ENCODE data around the gene B3GNT4.

DNA sequence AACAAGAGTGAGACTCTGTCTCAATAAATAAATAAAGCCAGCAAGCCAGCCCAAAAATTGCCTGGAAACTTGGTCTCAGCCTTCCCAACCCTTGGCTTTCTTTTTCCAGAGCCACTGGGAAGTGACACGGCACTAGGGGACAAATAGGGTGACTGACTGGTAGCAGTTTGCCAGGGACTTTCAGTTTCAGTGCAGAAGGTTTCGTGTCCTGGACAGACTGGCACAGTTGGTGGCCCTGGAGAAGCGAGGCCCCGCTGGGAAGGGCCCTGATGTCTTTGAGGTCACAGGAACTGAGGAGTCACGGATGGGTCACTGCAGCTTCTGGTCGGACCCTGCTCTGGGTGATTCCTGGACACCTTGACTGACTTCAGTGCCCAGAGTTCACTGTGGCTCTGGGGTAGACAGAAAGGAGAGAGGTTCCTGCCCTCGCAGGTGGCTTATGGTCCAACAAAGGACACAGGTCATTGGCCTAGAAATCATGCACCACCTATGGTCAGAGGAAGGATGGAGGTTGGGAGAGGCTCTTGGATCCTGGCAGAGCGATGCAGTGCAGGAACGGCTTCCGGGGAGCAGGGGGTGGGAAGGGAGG is 17.9 kb upstream of the B3GNT4 start:
- TF ChIP-seq RFX5 (IDR thresholded peaks at IDR 0.05; ENCODE audit: low read depth, low read length) = no peak
- TF ChIP-seq, protein P1, sequence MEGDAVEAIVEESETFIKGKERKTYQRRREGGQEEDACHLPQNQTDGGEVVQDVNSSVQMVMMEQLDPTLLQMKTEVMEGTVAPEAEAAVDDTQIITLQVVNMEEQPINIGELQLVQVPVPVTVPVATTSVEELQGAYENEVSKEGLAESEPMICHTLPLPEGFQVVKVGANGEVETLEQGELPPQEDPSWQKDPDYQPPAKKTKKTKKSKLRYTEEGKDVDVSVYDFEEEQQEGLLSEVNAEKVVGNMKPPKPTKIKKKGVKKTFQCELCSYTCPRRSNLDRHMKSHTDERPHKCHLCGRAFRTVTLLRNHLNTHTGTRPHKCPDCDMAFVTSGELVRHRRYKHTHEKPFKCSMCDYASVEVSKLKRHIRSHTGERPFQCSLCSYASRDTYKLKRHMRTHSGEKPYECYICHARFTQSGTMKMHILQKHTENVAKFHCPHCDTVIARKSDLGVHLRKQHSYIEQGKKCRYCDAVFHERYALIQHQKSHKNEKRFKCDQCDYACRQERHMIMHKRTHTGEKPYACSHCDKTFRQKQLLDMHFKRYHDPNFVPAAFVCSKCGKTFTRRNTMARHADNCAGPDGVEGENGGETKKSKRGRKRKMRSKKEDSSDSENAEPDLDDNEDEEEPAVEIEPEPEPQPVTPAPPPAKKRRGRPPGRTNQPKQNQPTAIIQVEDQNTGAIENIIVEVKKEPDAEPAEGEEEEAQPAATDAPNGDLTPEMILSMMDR (conservative IDR thresholded peaks at IDR 0.05; ENCODE audit: low read depth, low read length) = no peak
- no peak for TF ChIP-seq POLR2A (IDR thresholded peaks at IDR 0.05; ENCODE audit: low read depth, low read length)
- no peak for TF ChIP-seq MAZ (IDR thresholded peaks at IDR 0.05; ENCODE audit: borderline replicate concordance, low read depth, low read length)
- TF ChIP-seq MAFK (IDR thresholded peaks at IDR 0.05; ENCODE audit: low read depth, low read length) = no peak
- no peak for TF ChIP-seq SMC3 (IDR thresholded peaks at IDR 0.05; ENCODE audit: low read depth, low read length)
- TF ChIP-seq RAD21 (IDR thresholded peaks at IDR 0.05; ENCODE audit: low read length) = no peak
- no peak for TF ChIP-seq NFE2L2 (IDR thresholded peaks at IDR 0.05; ENCODE audit: low read depth, low read length)
- TF ChIP-seq CEBPB (IDR thresholded peaks at IDR 0.05; ENCODE audit: low read depth, low read length) = no peak
- TF ChIP-seq FOS (IDR thresholded peaks at IDR 0.05; ENCODE audit: low read depth, low read length) = no peak

All from IMR-90 (cell line).